ENCODE results near the gene ELOA.

GRCh38 chr1:23727362-23727811 lies 15.9 kb upstream of the ELOA start:
- no peak for TF ChIP-seq NFIC (IDR thresholded peaks at IDR 0.05)
- no peak for TF ChIP-seq TAF1 (IDR thresholded peaks at IDR 0.05; ENCODE audit: low read depth)
- no peak for TF ChIP-seq MAX (IDR thresholded peaks at IDR 0.05)
- TF ChIP-seq EP300 (IDR thresholded peaks at IDR 0.05; ENCODE audit: borderline replicate concordance) = no peak
- TF ChIP-seq RAD21 (IDR thresholded peaks at IDR 0.05; ENCODE audit: low read depth) = no peak
- TF ChIP-seq CREB1 (IDR thresholded peaks at IDR 0.05; ENCODE audit: low read depth) = no peak
- TF ChIP-seq FOXM1 (IDR thresholded peaks at IDR 0.05; ENCODE audit: borderline replicate concordance, low read depth) = no peak
- TF ChIP-seq REST (IDR thresholded peaks at IDR 0.05; ENCODE audit: low read depth) = no peak
- TF ChIP-seq CEBPB (IDR thresholded peaks at IDR 0.05) = no peak
- TF ChIP-seq ZBTB7A (IDR thresholded peaks at IDR 0.05; ENCODE audit: low read depth) = no peak
- TF ChIP-seq TEAD4 (IDR thresholded peaks at IDR 0.05) = no peak
